Stomach (tissue), 9 donors: ENCODE data around the gene NGRN. TPM values are rescaled to one million over a fixed set of nuclear protein-coding genes. Genes with fewer than 3 reads are reported as not detected.
A peak's percentile ranks its signal among the peaks of the same experiment; 100 is the strongest.
"Not testable (repeated sequence)": the region's sequence is repeated elsewhere in the genome, so short reads cannot be mapped to it uniquely, and the experiment has no call there.

Source experiments
- DNase-seq, 2 donors: peaks; one replicate each; pipeline versions ENCODE4 v3.0.0 to v3.0.0-alpha.2; 2013 to 2019
- H3K27ac ChIP-seq, 5 donors: fragments of 200-600 bp in 4 of 5; sonication (generic) in 4 of 5; one replicate each; pipeline ENCODE4 v1.5.1; 2013 to 2019; ENCODE audit warnings: mild to moderate bottlenecking in 1 of 5, moderate library complexity in 1 of 5
- H3K27me3 ChIP-seq, 3 donors: fragments of 200-600 bp; sonication (generic); one replicate each; pipeline ENCODE4 v1.5.1; 2017 to 2019; ENCODE audit warnings: mixed run types in 1 of 3
- H3K36me3 ChIP-seq, 4 donors: fragments of 200-600 bp; sonication (generic); 1 replicate in 3 of 4; 2 replicates in 1 of 4; pipeline ENCODE4 v1.5.1; 2016 to 2019
- H3K4me1 ChIP-seq, 4 donors: fragments of 200-600 bp; sonication (generic); one replicate each; pipeline ENCODE4 v1.5.1; 2016 to 2019
- H3K4me3 ChIP-seq, 4 donors: fragments of 200-600 bp; sonication (generic) in 3 of 4; one replicate each; pipeline ENCODE4 v1.5.1; 2016 to 2019; ENCODE audit warnings: mild to moderate bottlenecking in 1 of 4
- H3K9me3 ChIP-seq, 4 donors: fragments of 200-600 bp; sonication (generic); one replicate each; pipeline ENCODE4 v1.5.1; 2016 to 2019
- CTCF ChIP-seq, 7 experiments: fragments of 450-650 bp in 4 of 7; fragments of 200-600 bp in 3 of 7; sonication (generic) in 3 of 7; IDR thresholded peaks; one replicate each; pipeline ENCODE4 v1.5.1; 2016 to 2019; ENCODE audit warnings: antibody characterized with exemption in 7 of 7, control low read depth in 2 of 7, mild to moderate bottlenecking in 1 of 7
- EP300 ChIP-seq: sonication (generic); formaldehyde crosslinking; IDR thresholded peaks from one replicate; pipeline ENCODE4 v1.6.1; 2017; ENCODE audit warnings: antibody characterized with exemption
- POLR2A ChIP-seq, 4 donors: fragments of 450-650 bp; IDR thresholded peaks; one replicate each; pipeline ENCODE4 v1.6.1; 2016; ENCODE audit warnings: antibody characterized with exemption in 4 of 4, control low read depth in 2 of 4, mild to moderate bottlenecking in 1 of 4, moderate library complexity in 1 of 4
- POLR2AphosphoS5 ChIP-seq, 3 donors: sonication (generic); formaldehyde crosslinking; IDR thresholded peaks; one replicate each; pipeline ENCODE4 v1.6.1; 2016; ENCODE audit warnings: antibody characterized with exemption in 3 of 3
- WGBS, 5 donors: extraction: QIAGEN DNeasy Blood & Tissue Kit in 3 of 5; methylation state at CpG; one replicate each; pipeline versions ENCODE4 v1.1.5 to v1.1.7; 2013 to 2018; 5-methylcytosine and 5-hydroxymethylcytosine counted together
- intact Hi-C: fragments of 100-400 bp; cut with DNase I; formaldehyde crosslinking; loops from one replicate; pipeline ENCODE4 v1.15.1; 2023; ENCODE audit warnings: low total_unique reads
- polyA plus RNA-seq, 3 donors: library from polyadenylated mRNA; stranded (reverse); fragments of 200-250 nt; gene quantifications; one replicate each; pipeline ENCODE4 v1.2.3, GENCODE V29; 2013
- total RNA-seq, 5 donors: library from RNA; depleted of rRNA; stranded (reverse); fragments of >200 nt; gene quantifications; one replicate each; pipeline versions ENCODE4 v1.1.0 to v1.2.3, GENCODE V29; 2014 to 2016
- donor health status: healthy with polysubstance abuse.
- donor health status: Bipolar disorder and iron deficiency.
- donor health status: healthy.

Gene NGRN
- total and polyA plus RNA-seq, 8 donors = 24.0 to 97.4 (median 59.7) TPM

DNA sequence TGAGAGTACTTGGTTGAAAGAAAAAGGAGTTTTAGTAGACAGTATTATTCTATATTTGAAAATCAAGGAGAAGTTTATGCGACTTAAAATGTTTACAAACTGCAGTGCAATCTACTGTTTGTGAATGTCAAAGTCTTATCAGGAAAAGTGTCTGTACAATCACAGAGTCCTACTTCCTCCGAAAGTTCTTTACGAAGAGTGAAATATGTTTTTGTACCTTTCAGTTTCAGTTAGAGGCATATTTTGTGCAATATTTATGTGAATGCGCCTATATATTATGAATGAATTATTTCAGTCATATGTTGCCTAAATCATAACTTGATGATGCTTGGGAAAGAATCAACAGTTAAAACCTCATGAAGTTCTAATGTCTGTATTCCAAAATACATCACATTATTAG lies 31.5 kb downstream of the NGRN start:
- DNase-seq = no peak
- no peak overlapping the region for H3K4me3 ChIP-seq
- H3K9me3 ChIP-seq = no peaks in the 10 kb centered on the region
- no peaks in the 10 kb centered on the region for H3K27me3 ChIP-seq
- H3K27ac ChIP-seq = no peak overlapping the region
- peaks cover 0 to 41% (median 26%) of the 10 kb centered on the region in 4 donors for H3K4me1 ChIP-seq
- no peaks in the 10 kb centered on the region for H3K36me3 ChIP-seq
- intact Hi-C loops = no loop called here
- 74 to 84% (median 74%) methylated on average over 4 of the region's 4 CpGs for WGBS, 5 donors
- no peak for TF ChIP-seq EP300
- no peak for TF ChIP-seq POLR2A (IDR thresholded peaks at IDR 0.05)
- no peak for TF ChIP-seq POLR2AphosphoS5 (IDR thresholded peaks at IDR 0.05)
- TF ChIP-seq CTCF (IDR thresholded peaks at IDR 0.05) = no peak

DNA sequence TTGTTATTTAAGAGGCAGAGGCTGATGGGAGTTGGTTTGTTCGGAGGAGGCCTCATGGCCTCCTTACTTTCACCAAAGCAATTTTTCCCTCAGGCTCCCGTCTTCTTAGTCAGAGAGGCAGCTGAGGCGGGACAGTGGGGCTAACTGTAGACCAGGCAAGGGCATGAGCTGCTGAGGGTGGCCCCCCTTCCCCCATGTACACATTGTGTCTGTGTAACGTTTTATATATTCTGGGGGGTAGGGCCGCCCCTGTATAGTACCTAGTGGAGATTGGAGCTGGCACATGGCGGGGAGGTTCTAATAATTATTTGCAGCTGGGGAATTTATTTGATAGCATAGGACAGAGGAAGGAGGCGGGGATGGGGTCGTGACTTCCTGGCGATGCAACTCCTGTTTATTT lies 35.1 kb downstream of the NGRN start:
- intact Hi-C loops = no loop called here
- no peaks in the 10 kb centered on the region for H3K9me3 ChIP-seq

GRCh38 chr15:90300988-90301706 lies 35.7 kb downstream of the NGRN start:
- Histone ChIP-seq H3K27me3 (no peaks in the 10 kb centered on the region), H3K9me3 (no peaks in the 10 kb centered on the region), H3K4me1 (peaks cover 0 to 13% (median 12%) of the 10 kb centered on the region in 4 donors), H3K27ac (no peak overlapping the region), H3K4me3 (no peak overlapping the region), H3K36me3 (no peaks in the 10 kb centered on the region)
- peak; percentile 63 to 69 for DNase-seq
- WGBS, 5 donors = 68 to 76% (median 69%) methylated on average over 8 to 21 of the region's 21 CpGs
- intact Hi-C loops = no loop called here
- TF ChIP-seq POLR2A (IDR thresholded peaks at IDR 0.05) (no peak), POLR2AphosphoS5 (IDR thresholded peaks at IDR 0.05) (no peak), CTCF (IDR thresholded peaks at IDR 0.05) (peak in 5 of 7 experiments; percentile 48 to 87 (median 57)), EP300 (no peak)

More for the DNA sequence above, 35.1 kb downstream of the NGRN start:
- 84 to 91% (median 87%) methylated on average over 9 of the region's 9 CpGs for WGBS, 5 donors
- no peaks in the 10 kb centered on the region for H3K27me3 ChIP-seq
- TF ChIP-seq CTCF (IDR thresholded peaks at IDR 0.05) (no peak), POLR2A (IDR thresholded peaks at IDR 0.05) (no peak), EP300 (no peak), POLR2AphosphoS5 (IDR thresholded peaks at IDR 0.05) (no peak)
- H3K4me3 ChIP-seq = no peak overlapping the region
- peaks cover 0 to 17% (median 14%) of the 10 kb centered on the region in 4 donors for H3K4me1 ChIP-seq
- DNase-seq = no peak
- H3K36me3 ChIP-seq = no peaks in the 10 kb centered on the region
- H3K27ac ChIP-seq = no peak overlapping the region

GRCh38 chr15:90301707-90302300 lies 36.3 kb downstream of the NGRN start:
- Histone ChIP-seq H3K27me3 (no peaks in the 10 kb centered on the region), H3K36me3 (no peaks in the 10 kb centered on the region), H3K4me3 (no peak overlapping the region), H3K9me3 (no peaks in the 10 kb centered on the region), H3K4me1 (peaks cover 0 to 13% (median 7%) of the 10 kb centered on the region in 4 donors), H3K27ac (no peak overlapping the region)
- no peak for DNase-seq
- intact Hi-C loops = no loop called here
- 74 to 97% (median 81%) methylated on average over 8 of the region's 8 CpGs for WGBS, 5 donors
- TF ChIP-seq CTCF (IDR thresholded peaks at IDR 0.05) (no peak), POLR2A (IDR thresholded peaks at IDR 0.05) (no peak), POLR2AphosphoS5 (IDR thresholded peaks at IDR 0.05) (no peak), EP300 (no peak)

GRCh38 chr15:90305355-90305754 lies 39.9 kb downstream of the NGRN start:
- H3K9me3 ChIP-seq, H3K27ac ChIP-seq, DNase-seq, H3K4me3 ChIP-seq, intact Hi-C loops, H3K36me3 ChIP-seq, H3K27me3 ChIP-seq: not testable (repeated sequence)
- peaks cover 0 to 13% (median 7%) of the 10 kb centered on the region in 4 donors for H3K4me1 ChIP-seq
- 85 to 94% (median 93%) methylated on average over 14 of the region's 14 CpGs for WGBS, 5 donors
